Activated CD4-positive, alpha-beta T cell treated with anti-CD3 and anti-CD28 coated beads, Interleukin-2, Interleukin-6, amounts not matched to agents 100 ng/mL and 50 ng/mL, durations not matched to agents 16 hours and 8 hours (primary cell): ENCODE data around the gene FBXO28.

Experiments
- DNase-seq: peaks from one replicate; pipeline ENCODE4 v3.0.0-alpha.2; 2020

The FBXO28 gene

DNA sequence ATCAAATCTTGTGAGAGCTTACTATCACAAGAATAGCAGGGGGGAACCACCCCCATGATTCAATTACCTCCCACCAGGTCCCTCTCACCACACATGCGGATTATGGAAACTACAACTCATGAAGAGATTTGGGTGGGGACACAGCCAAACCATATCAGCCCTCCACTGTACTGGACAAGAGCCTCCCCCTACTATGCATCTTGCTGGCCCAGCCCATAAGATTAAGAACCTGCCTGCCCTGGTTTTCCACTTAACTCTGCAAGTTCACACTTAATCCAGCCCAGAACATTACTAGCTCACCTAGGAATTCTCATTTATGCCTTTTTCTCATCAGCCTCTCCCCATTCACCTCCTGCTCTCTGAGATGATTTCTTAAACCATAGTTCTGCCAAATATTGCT, 18.0 kb upstream of the FBXO28 start:
- DNase-seq = no peak

DNA sequence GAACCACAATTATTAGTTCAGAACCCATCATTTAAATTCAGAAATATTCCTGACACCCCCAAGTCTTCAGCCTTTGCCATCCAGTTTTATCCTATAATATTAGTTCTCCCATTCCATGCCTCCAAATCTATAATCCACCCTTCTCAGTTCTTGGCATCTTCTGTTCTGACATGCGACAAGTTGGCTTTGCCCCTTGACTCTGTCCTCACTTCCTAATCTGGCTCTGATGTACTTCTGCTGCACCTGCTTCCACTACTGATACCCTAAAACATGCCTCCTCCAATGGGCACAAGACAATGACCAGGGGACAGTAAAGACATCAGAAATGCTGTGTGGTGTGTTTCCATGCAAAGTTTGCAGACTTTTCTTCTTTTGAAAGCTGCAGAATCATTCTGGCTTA, 17.1 kb upstream of the FBXO28 start:
- no peak for DNase-seq

DNA sequence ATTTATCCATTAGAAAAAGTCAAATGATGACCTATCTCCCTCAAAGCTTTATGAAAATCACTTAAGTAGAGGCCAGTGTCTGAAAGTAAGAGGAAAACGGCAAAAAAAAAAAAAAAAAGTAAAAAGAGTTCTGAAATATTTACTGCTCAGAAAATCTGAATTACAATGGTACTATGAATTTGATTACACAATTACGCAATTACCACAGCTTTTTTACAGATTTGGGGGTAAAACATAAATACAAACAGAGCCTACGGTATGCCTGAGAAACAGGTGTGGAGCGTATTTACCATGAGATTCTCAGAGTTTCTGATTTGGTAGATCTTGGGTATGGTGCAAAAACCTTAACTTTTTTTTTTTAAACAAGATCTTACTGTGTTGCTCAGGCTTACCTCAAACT, 15.9 kb upstream of the FBXO28 start:
- DNase-seq = no peak

DNA sequence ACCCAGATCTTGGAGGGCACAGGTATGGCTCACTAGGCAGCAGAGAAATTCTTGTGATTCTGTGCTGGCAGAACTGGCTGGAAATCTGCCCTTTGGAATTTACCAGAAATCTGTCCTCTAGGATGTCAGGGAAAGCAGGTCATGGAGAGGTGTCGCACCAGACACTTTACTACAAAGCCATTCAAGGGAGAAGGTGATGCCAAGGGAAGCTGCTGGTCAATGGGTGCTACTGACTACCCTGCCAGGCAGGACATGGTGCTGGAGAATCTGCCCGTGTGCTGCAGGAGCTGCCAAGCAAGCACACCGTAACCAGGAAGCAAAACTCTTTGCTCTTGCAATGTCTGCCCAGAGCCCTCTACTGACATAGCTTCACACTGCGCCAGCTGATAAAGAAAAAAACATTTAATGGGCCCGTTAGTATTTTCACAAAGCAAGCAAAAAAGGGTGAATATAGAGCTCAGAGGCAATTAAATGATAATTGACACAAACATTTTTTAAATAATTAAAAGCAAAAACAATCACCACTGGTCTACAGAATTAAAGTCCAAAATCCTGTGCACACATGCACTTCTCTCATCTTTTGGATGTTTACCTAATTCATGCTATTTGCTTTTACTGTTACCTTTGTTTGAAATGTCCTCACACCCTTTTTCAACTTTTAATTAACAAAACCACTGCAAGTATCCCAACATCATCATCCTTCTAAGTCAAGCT, 7.2 kb upstream of the FBXO28 start:
- DNase-seq = peak; percentile 44

DNA sequence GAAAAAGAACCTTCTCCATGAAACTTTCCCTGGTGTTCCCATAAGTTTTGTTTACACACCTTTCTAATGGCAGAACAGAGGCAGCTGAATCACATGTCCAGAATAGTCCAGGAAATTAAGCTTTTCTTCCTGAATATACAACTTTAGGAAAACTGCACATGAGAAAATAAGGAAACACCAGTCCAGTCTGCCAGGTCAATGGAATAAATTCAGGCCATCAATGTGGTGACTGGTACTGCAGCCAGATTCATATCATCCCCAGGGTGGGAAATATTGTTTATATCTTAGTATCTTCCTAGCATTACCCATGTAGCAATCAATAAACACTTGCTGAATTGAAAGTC, 6.7 kb upstream of the FBXO28 start:
- DNase-seq = no peak

DNA sequence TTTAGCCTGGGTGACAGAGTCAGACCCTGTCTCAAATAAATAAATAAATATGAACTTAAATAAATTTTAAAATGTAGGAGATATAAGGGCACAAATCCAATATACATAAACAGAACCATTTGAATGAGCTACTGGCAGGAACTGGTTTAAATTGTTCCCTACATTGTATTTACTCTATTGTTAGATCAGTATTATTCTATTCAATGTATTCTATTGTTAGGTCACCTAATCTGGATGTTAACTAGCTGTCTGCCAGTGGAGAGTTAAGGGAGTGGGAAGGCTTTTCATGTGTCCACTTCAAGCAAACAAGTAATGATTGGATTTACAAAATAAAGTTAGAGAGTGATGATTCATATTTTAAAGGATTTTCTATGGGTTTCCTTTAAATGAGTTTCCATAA, 4.9 kb upstream of the FBXO28 start:
- DNase-seq = no peak

DNA sequence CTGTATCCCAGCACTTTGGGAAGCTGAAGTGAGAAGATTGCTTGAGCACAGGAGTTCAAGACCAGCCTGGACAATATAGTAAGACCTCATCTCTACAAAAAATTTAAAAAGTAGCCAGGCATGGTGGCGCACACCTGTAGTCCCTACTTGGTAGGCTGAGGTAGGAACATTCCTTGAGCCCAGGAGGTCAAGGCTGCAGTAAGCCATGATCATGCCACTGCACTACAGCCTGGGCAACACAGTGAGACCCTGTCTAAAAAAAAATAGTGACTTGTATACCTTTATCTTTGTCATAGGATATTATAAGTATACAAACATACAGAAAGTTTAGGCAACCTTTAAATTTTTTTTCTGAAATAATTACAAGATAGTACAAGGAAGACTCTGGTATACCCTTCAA, 3.9 kb upstream of the FBXO28 start:
- DNase-seq = no peak

DNA sequence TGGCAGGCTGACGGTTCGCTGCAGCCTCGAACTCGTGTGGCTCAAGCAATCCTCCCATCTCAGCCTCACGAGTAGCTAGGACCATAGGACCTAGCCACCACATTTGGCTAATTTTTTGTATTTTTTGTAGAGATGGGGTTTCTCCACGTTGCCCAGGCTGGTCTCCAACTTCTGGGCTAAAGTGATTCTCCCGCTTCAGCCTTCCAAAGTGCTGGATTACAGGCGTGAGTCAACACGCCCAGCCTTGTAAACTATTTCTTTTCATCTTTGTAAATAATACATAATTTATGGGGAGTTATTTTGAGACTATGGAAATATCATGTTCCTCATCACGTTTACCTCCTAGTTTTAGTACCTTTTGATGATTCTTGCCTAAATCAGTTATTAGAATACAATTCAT, 906 bp upstream of the FBXO28 start:
- no peak for DNase-seq

DNA sequence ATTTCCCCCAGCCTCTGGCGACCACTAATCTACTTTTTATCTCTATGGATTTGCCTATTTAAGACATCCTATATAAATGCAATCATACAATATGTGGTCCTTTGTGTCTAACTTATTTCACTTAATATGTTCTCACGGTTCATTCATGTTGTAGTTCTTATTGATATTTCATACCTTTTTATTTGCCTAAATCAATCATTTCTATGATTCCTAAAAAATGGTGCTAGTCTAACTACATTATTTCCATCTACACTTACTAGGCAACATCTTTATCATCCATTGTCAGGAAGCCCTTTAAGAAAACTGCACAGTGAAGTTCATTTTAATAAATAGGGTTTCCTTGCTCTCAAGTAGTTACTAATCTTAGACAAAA, 380 bp upstream of the FBXO28 start:
- DNase-seq = no peak

DNA sequence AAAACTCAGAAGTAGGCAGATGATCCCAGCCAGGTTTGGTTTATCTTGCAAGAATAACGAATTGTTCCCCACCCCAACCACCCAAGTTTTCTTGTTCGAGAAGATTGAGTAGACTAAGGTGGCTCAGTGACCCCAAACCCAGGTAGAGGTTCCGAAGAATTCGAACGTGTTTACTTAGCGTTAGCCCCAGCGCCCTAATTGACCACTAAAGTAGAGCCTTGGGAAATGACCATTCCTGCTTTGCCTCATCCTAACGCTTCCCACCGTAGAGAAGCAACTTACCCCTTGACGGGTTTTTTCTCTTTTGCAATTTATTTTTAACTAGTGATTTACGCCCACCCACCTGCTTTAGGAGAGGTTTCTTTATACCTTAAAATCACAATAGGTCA, 870 bp downstream of the FBXO28 start:
- no peak for DNase-seq

DNA sequence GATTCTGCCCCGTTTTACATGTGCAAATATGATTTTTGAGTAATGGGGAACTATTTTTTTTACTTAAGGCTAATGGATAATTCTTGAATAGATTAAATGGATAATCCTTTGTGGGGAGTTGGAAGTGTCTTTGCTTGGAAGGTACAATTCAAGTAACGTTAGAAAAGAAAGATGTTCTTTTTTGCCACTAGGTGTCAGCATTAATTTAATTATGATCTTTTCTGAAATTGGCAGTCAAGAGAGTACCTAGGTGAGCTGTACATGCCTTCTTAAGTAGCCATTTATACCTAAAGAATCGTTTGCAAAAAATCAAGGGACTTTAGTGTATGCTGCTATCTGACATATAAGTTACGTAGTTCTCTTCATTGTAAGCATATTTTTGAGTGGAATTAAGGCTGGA, 2.2 kb downstream of the FBXO28 start:
- peak; percentile 55 for DNase-seq

DNA sequence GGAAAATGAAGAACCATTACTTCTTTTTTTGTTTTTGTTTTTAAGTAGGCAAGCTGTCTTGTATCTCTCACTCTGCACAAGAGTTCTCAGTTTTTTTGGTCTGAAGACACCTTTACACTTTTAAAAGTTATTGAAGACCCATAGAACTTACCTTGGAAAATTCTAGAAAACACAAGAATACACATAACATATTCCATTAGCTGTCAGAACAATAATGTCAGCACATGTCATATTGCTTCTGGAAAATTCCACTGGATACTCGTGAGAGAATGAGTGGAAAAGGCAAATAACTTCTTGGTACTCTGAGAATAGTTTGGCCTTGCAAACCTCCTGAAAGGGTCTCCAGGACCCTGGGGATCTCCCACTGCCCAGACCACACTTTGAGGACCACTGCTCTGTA, 4.8 kb downstream of the FBXO28 start:
- DNase-seq = no peak

DNA sequence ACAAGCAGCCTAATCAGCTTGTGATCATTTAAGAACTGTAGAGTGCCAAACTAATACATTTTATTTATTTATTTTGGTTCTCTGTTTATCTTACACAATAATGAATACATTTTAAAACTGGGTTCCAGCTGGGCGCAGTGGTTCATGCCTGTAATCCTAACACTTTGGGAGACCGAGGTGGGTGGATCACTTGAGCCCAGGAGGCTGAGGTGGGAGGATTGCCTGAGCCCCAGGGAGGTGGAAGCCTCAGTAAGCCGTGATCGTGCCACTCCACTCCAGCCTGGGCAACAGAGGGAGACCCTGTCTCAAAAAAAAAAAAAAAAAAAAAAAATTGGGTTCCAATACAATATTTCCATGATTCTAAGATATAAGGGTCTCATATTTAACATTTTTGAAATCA, 9.2 kb downstream of the FBXO28 start:
- DNase-seq = no peak

DNA sequence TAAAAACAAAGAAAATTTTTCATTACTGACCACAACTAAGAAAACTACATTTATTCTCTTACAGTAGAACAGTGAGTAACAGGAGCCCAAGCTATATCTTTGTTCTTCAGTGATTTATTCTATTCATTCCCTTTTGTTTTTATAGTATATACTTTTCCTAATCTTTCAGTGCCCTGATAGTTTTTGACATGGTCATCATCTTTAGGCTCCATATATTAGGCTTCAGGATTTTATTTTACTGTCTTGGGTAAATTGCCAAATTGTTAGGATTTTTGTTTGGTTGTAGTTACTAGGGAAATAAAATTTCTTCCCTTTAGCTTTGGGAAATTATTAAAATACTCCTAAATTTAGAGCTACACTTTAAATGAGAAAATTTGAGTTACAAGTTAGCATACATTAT, 10.3 kb downstream of the FBXO28 start:
- no peak for DNase-seq

DNA sequence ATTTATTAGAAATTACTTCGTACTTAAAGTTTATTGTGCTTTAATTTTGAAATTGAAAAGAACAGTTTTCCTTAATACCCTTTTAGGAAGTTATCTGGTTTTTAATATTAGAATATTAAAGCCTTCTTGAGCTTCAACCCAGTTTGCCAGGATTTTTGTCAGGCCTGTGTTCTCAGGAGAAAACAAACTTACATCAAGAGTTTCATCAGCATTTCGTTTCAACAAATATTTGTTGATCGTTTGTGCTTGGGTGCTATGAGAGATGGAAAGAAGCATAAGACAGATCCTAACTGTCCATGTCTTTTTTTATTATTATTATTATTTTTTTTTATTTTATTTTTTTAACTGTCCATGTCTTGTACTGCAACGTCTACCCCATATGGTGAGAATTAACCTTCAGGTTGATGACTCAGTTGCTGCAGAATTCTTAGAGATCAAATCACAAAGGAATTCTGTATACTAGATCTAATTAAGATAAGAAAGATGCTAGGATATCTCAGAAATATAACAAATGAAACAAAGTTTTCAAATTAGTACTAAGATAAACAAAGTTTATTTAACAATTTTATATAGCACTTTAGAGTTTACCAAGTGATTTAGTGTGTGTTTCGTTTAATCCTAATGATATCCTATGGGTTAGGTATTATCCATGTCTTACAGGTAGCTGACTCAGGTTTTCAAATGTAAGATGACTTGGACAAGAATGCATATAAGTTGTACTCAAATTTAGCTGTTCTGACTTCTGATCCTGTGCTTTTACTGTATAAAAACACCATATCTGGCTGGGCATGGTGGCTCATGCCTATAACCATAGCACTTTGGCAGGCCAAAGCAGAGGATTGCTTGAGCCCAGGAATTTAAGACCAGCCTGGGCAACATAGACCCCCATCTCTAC, 14.3 kb downstream of the FBXO28 start:
- no peak for DNase-seq

DNA sequence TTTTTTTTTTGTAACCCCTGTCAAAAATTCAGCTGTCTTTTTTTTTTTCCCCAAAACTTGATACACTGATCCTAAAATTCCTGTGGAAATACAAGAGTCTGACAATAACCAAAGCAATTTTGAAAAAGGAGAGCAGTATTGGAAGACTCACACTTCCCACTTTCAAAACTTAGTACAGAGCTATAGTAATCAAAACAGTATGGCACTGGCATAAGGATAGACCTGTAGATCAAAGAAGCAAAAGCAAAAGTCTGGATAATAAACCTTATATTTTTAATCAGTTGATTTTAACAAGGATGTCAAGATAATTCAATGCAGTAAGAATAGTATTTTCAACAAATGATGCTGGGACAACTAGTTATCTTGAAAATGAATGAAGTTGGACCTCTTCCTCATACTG, 17.3 kb downstream of the FBXO28 start:
- no peak for DNase-seq

DNA sequence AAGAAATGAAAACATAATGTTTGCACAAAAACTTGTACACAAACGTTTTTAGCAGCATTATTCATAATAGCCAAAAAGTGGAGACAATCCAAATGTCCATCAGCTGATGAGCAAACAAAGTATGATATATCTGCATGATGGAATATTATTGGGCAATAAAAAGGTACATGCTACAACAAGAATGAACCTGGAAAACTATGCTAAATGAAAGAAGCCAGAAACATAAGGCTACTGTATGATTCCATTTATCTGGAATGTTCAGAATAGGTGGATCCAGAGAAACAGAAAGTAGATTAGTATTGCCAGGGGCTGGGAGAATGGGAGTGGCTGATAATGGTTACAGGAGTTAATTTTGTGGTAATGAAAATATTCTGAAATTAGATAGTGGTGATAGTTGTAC, 19.0 kb downstream of the FBXO28 start:
- no peak for DNase-seq

DNA sequence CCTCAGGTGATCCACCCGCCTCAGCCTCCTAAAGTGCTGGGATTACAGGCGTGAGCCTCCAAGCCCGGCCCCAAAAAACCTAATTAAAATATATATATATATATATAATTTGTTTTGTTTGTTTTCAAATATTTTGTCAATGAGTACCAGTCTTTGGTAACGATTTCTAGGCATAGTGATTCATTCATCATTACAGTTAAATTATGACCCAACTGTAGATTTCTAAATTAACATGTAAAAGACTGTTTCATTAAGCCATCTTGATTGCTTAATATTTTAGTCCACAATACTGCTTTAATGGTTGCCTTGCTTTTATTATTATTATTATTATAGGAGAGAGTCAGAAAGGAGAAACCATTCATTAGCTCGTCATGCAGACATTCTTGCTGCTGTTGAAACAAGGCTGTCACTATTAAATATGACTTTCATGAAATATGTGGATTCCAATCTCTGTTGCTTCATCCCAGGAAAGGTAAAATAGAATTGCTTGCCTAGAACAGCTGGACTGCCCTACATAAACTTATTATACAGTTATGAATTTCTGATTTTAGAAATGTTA, 19.9 kb downstream of the FBXO28 start:
- no peak for DNase-seq

DNA sequence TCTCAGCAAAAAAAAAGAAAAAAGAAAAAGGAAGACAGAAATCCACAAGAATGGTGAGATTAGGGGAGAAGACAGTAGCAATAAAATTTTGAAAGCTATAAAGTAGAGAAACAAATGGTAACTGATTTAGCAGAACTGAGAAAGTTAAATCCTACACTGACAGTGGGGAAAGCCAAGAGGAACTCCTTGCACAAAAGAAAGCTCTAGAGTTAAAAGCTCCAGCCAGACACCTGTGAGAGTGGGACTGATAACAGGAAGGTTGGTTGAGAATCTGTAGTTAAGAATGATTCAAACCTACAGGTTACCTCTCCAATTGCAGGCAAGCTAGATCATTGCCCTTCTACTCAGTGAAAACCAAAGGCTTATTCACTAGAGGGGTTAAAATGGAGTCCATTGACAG, 23.6 kb downstream of the FBXO28 start:
- no peak for DNase-seq

DNA sequence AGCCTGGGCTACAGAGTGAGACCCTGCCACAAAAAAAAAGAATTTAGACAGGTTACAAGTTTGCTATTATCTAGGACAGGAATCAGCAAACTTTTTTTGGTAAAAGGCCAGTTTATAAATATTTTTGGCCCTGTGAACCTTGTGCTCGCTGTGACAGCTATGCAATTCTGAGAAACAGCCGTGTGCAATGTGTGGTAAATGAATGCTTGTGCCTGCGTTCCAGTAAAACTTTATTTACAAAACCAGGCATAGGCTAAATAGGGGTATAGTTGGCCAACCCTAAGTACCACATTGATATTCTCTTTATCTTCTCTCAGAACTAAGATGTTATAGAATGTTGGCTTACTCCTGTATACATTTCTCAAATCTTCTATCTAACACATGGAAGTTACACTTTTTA, 24.3 kb downstream of the FBXO28 start:
- no peak for DNase-seq

DNA sequence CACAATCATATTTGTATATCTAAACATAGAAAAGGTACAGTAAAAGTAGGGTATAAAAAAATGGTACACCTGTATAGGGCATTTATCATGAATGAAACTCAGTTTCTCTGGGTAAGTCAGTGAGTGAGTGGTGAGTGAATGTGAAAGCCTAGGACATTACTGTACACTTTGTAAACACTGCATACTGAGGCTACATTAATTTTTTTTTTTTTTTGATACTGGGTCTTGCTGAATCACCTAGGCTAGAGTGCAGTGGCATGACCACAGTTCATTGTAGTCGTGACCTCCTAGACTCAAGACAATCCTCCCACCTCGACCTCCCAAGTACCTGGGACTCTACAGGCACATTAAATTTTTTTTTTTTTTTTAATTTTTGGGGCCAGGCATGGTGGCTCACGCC, 27.8 kb downstream of the FBXO28 start:
- no peak for DNase-seq

DNA sequence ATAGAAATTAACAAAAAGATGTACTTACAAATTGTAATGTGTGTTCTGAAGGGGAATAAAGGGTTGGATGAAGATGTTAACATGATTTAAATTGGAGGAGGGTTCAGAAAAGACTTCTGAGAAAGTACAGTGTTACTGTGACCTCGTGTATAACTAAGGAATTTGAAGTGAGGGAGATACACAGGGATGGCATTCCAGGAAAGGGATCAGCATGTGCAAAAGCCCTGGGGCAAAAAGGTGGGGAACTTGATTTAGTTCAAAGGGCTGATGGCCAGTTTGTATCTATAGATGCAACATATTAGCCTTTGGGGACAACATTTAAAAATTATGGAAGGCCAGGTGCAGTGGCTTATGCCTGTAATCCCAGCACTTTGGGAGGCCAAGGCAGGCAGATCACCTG, 35.8 kb downstream of the FBXO28 start:
- DNase-seq = no peak

DNA sequence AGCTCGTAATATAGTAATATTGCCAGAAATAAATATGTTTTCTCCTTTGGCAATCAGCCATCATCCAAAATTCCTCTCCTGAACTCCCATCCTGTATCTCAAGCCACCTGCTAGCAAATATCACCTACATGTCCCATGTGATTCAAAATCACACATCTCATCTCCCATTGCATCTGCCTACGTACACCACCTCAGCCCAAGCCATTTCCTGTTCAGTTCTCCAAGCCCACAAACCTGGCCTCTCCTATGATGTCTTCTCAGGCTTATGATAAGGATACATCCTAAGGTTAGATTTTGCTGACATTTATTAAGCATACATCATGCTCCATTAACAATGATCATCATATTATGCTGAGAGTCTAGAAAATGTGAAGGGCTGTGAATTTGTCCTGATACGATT, 37.2 kb downstream of the FBXO28 start:
- no peak for DNase-seq

DNA sequence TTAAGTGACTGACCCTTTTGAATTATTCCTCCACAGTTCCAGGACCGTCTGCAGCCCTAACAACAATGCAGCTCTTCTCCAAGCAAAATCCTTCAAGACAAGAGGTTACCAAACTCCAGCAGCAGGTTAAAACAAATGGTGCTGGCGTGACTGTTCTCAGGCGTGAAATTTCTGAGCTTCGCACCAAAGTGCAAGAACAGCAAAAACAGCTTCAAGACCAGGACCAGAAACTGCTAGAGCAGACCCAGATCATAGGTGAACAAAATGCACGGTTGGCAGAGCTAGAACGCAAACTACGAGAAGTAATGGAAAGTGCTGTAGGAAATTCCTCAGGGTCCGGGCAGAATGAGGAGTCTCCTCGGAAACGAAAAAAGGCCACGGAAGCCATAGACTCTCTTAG, 43.4 kb downstream of the FBXO28 start:
- no peak for DNase-seq

DNA sequence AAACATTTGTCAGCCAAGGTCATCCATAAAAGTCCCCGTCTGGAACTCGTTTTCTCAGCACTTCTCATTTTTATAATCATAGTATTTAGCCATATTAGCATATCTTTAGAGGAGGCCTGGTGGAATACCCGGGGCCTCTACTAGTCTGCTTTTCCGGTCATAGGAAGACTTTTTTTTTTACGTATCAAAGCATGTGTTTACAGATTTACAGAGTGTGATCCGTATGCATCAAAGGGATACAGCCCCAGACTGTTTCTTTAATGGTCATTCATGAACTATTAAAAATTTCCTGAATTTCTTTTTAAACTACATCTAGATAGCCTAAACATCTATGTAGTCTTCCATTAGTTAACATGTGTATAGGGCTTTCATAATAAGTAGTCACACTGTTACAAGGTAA, 45.6 kb downstream of the FBXO28 start:
- no peak for DNase-seq
